Smooth muscle cell (in vitro differentiated cells): ENCODE measurements around the gene DENND4B. TPM values are rescaled to one million over a fixed set of nuclear protein-coding genes. Genes with fewer than 3 reads are reported as not detected.
A peak's percentile ranks its signal among the peaks of the same experiment; 100 is the strongest.

Source experiments
- DNase-seq: peaks from one replicate; lab custom pipeline; 2025; ENCODE audit not compliant: unreplicated experiment; lab: John Stamatoyannopoulos, UW
- H2AFZ ChIP-seq: fragments of 200-600 bp; sonication (generic); 2 replicates; pipeline ENCODE4 v1.6.0; 2016; ENCODE audit warnings: antibody characterized with exemption, low read depth, mild to moderate bottlenecking
- H3F3A ChIP-seq: fragments of 200-600 bp; sonication (generic); 2 replicates; pipeline ENCODE4 v1.6.0; 2017; ENCODE audit warnings: antibody characterized with exemption, low read depth
- H3K27ac ChIP-seq: fragments of 200-600 bp; sonication (generic); 2 replicates; pipeline ENCODE4 v1.5.1; 2016; ENCODE audit warnings: low read depth, mild to moderate bottlenecking
- H3K27me3 ChIP-seq: fragments of 200-600 bp; sonication (generic); 2 replicates; pipeline ENCODE4 v1.6.1; 2016; ENCODE audit warnings: low read depth, mild to moderate bottlenecking
- H3K36me3 ChIP-seq: fragments of 200-600 bp; sonication (generic); 2 replicates; pipeline ENCODE4 v1.5.1; 2016; ENCODE audit warnings: low read depth
- H3K4me1 ChIP-seq: fragments of 200-600 bp; sonication (generic); 2 replicates; pipeline ENCODE4 v1.5.1; 2016; ENCODE audit warnings: low read depth
- H3K4me2 ChIP-seq: fragments of 200-600 bp; sonication (generic); 2 replicates; pipeline ENCODE4 v1.6.0; 2016; ENCODE audit warnings: mild to moderate bottlenecking
- H3K4me3 ChIP-seq: fragments of 200-600 bp; sonication (generic); 2 replicates; pipeline ENCODE4 v1.5.1; 2016; ENCODE audit warnings: mild to moderate bottlenecking
- H3K79me2 ChIP-seq: fragments of 200-600 bp; sonication (generic); 2 replicates; pipeline ENCODE4 v1.6.0; 2016; ENCODE audit warnings: low read depth, mild to moderate bottlenecking
- H3K9ac ChIP-seq: fragments of 200-600 bp; sonication (generic); 2 replicates; pipeline ENCODE4 v1.6.0; 2016; ENCODE audit warnings: low read depth
- H3K9me3 ChIP-seq: fragments of 200-600 bp; sonication (generic); replicated peaks from 2 replicates; pipeline ENCODE4 v1.5.1; 2016; ENCODE audit warnings: low read depth
- H4K20me1 ChIP-seq: fragments of 200-600 bp; sonication (generic); 2 replicates; pipeline ENCODE4 v1.6.0; 2016; ENCODE audit warnings: low read depth
- CTCF ChIP-seq: fragments of 200-600 bp; sonication (generic); IDR thresholded peaks from 2 replicates; pipeline ENCODE4 v1.5.1; 2017; ENCODE audit warnings: borderline replicate concordance, mild to moderate bottlenecking, antibody characterized with exemption; ENCODE audit not compliant: insufficient read depth, poor library complexity, severe bottlenecking
- WGBS: methylation state at CpG from one replicate; pipeline ENCODE4 v1.1.7; 2016; ENCODE audit warnings: low lambda C conversion rate; 5-methylcytosine and 5-hydroxymethylcytosine counted together
- polyA plus RNA-seq: library from polyadenylated mRNA; unstranded; fragments of >200 nt; fragmentation: Nextera tagmentation; extraction: Ambion mirVana; gene quantifications from 2 replicates; pipeline ENCODE4 v1.2.1, GENCODE V29; 2016
- total RNA-seq: library from RNA; depleted of rRNA; stranded (reverse); fragments of >200 nt; gene quantifications from 2 replicates; pipeline ENCODE4 v1.2.3, GENCODE V29; 2014

Gene DENND4B
- total and polyA plus RNA-seq, 2 experiments from 2014 or later = 9.7 to 16.3 TPM

GRCh38 chr1:153973071-153973470, 26.6 kb upstream of the DENND4B start:
- Histone ChIP-seq H3K4me3 (no peak overlapping the region), H4K20me1 (peaks cover 10% of the 10 kb centered on the region), H3F3A (peaks cover 9% of the 10 kb centered on the region), H3K79me2 (peaks cover 18% of the 10 kb centered on the region), H3K9me3 (no peaks in the 10 kb centered on the region), H3K9ac (no peak overlapping the region), H3K27me3 (no peaks in the 10 kb centered on the region), H3K27ac (no peak overlapping the region), H3K36me3 (no peaks in the 10 kb centered on the region), H3K4me2 (no peak overlapping the region), H3K4me1 (peaks cover 9% of the 10 kb centered on the region), H2AFZ (no peak overlapping the region)
- no peak for DNase-seq
- 92% methylated on average over 3 of the region's 3 CpGs for WGBS
- TF ChIP-seq CTCF = no peak

GRCh38 chr1:153970346-153970745, 23.8 kb upstream of the DENND4B start:
- H3K27ac ChIP-seq = no peak overlapping the region
- H2AFZ ChIP-seq = no peak overlapping the region
- no peak overlapping the region for H3K9ac ChIP-seq
- no peak for TF ChIP-seq CTCF
- H3K9me3 ChIP-seq = no peaks in the 10 kb centered on the region
- no peak for DNase-seq
- no peak overlapping the region for H3K4me2 ChIP-seq
- WGBS = 94% methylated on average over 2 of the region's 2 CpGs
- H4K20me1 ChIP-seq = no peaks in the 10 kb centered on the region
- H3K36me3 ChIP-seq = no peaks in the 10 kb centered on the region
- H3K79me2 ChIP-seq = peaks cover 4% of the 10 kb centered on the region
- peaks cover 4% of the 10 kb centered on the region for H3K4me1 ChIP-seq
- no peaks in the 10 kb centered on the region for H3K27me3 ChIP-seq
- no peak overlapping the region for H3K4me3 ChIP-seq
- peaks cover 8% of the 10 kb centered on the region for H3F3A ChIP-seq

GRCh38 chr1:153968972-153969371, 22.5 kb upstream of the DENND4B start:
- Histone ChIP-seq H3K9me3 (no peaks in the 10 kb centered on the region), H3K4me1 (peaks cover 14% of the 10 kb centered on the region), H3K27ac (no peak overlapping the region), H3K79me2 (peaks cover 13% of the 10 kb centered on the region), H3K9ac (no peak overlapping the region), H2AFZ (no peak overlapping the region), H3K27me3 (no peaks in the 10 kb centered on the region), H3F3A (peaks cover 8% of the 10 kb centered on the region), H3K4me3 (peak overlapping the region; percentile 63), H3K4me2 (peak overlapping the region; percentile 87), H4K20me1 (no peaks in the 10 kb centered on the region), H3K36me3 (no peaks in the 10 kb centered on the region)
- no peak for DNase-seq
- no peak for TF ChIP-seq CTCF
- 95% methylated on average over 2 of the region's 2 CpGs for WGBS

GRCh38 chr1:153968408-153968807, 21.9 kb upstream of the DENND4B start:
- no peak for DNase-seq
- Histone ChIP-seq H3K4me1 (peaks cover 14% of the 10 kb centered on the region), H2AFZ (no peak overlapping the region), H4K20me1 (no peaks in the 10 kb centered on the region), H3K79me2 (peaks cover 13% of the 10 kb centered on the region), H3K9ac (no peak overlapping the region), H3K36me3 (no peaks in the 10 kb centered on the region), H3F3A (peaks cover 8% of the 10 kb centered on the region), H3K4me2 (peak overlapping the region; percentile 87), H3K4me3 (peak overlapping the region; percentile 63), H3K27me3 (no peaks in the 10 kb centered on the region), H3K9me3 (no peaks in the 10 kb centered on the region), H3K27ac (no peak overlapping the region)
- TF ChIP-seq CTCF = no peak
- 44% methylated on average over 12 of the region's 13 CpGs for WGBS
